ENCODE measurements around the gene RARS1.

DNA sequence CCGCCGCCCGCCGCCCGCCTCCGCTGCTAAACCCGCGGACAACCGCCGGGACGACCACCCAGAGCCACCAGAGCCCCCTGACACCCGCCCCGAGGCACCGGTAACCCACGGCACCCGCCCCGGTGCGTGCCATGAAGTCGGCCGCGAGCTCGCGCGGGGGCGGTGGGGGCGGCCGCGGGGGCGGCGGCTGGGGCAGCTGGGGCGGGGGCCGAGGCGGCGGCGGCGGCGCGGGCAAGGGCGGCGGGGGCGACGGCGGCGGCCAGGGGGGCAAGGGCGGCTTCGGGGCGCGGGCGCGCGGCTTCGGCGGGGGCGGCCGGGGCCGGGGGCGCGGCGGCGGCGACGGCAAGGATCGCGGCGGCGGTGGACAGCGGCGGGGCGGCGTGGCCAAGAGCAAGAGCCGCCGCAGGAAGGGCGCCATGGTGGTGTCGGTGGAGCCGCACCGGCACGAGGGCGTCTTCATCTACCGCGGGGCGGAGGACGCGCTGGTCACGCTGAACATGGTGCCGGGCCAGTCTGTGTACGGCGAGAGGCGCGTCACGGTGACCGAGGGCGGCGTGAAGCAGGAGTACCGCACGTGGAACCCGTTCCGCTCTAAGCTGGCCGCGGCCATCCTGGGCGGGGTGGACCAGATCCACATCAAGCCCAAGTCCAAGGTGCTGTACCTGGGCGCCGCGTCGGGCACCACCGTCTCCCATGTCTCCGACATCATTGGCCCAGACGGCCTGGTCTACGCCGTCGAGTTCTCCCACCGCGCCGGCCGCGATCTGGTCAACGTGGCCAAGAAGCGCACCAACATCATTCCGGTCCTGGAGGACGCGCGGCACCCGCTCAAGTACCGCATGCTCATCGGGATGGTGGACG is 43.3 kb downstream of the RARS1 start:
- TF ChIP-seq, protein P1, sequence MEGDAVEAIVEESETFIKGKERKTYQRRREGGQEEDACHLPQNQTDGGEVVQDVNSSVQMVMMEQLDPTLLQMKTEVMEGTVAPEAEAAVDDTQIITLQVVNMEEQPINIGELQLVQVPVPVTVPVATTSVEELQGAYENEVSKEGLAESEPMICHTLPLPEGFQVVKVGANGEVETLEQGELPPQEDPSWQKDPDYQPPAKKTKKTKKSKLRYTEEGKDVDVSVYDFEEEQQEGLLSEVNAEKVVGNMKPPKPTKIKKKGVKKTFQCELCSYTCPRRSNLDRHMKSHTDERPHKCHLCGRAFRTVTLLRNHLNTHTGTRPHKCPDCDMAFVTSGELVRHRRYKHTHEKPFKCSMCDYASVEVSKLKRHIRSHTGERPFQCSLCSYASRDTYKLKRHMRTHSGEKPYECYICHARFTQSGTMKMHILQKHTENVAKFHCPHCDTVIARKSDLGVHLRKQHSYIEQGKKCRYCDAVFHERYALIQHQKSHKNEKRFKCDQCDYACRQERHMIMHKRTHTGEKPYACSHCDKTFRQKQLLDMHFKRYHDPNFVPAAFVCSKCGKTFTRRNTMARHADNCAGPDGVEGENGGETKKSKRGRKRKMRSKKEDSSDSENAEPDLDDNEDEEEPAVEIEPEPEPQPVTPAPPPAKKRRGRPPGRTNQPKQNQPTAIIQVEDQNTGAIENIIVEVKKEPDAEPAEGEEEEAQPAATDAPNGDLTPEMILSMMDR (conservative IDR thresholded peaks at IDR 0.05; ENCODE audit: low read length), result no peak
- no peak for TF ChIP-seq EZH2phosphoT487 (IDR thresholded peaks at IDR 0.05; ENCODE audit: borderline replicate concordance)

Data from Loucy (cell line).